ENCODE measurements around the gene FA2H.

DNA sequence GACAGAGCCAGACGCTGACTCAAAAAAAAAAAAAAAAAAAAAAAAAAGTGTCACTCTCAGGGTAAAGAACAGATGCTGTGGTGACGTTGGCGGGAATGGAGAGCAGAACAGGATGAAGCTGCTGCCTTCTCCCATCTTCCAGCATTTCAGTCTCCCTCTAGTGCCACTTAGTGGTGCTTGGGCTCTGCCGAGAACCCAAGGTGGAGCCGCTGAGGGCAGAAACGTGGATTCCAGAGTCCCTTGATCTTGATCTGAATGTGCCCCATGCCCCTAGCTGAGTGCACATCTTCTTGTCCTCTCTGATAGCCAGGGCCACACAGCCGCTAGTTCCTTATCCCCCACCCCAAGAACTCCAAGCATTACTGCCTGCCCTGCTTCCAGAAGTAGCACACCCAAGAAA lies 43.2 kb upstream of the FA2H start:
- TF ChIP-seq, protein P1, sequence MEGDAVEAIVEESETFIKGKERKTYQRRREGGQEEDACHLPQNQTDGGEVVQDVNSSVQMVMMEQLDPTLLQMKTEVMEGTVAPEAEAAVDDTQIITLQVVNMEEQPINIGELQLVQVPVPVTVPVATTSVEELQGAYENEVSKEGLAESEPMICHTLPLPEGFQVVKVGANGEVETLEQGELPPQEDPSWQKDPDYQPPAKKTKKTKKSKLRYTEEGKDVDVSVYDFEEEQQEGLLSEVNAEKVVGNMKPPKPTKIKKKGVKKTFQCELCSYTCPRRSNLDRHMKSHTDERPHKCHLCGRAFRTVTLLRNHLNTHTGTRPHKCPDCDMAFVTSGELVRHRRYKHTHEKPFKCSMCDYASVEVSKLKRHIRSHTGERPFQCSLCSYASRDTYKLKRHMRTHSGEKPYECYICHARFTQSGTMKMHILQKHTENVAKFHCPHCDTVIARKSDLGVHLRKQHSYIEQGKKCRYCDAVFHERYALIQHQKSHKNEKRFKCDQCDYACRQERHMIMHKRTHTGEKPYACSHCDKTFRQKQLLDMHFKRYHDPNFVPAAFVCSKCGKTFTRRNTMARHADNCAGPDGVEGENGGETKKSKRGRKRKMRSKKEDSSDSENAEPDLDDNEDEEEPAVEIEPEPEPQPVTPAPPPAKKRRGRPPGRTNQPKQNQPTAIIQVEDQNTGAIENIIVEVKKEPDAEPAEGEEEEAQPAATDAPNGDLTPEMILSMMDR (IDR thresholded peaks at IDR 0.05): no peak
- no peak for TF ChIP-seq POLR2A (IDR thresholded peaks at IDR 0.05)
